Natural killer cell (primary cell): ENCODE measurements around the gene TNIK. TPM values are rescaled to one million over a fixed set of nuclear protein-coding genes. Genes with fewer than 3 reads are reported as not detected.
A peak's percentile ranks its signal among the peaks of the same experiment; 100 is the strongest.

ENCODE experiments used
- ATAC-seq, 3 donors: fragments of 150-1000 bp in 2 of 3; fragments of 200-7000 bp in 1 of 3; cut with Tn5 transposase; 1 replicate in 1 of 3; 2 replicates in 2 of 3; pipeline ENCODE4 v1.10.0; 2021; ENCODE audit warnings: mild to moderate bottlenecking in 2 of 3, moderate library complexity in 2 of 3
- DNase-seq, 2 donors: peaks; one replicate each; pipeline versions ENCODE4 v3.0.0 to v3.0.0-alpha.2; 2013 to 2021; ENCODE audit warnings: mixed read lengths in 1 of 2
- H3K27ac ChIP-seq: one replicate; pipeline ENCODE4 v1.5.1; 2013; ENCODE audit warnings: mild to moderate bottlenecking, low read length
- H3K27me3 ChIP-seq: one replicate; pipeline ENCODE4 v1.6.1; 2013; ENCODE audit warnings: low read length; ENCODE audit not compliant: control insufficient read depth, insufficient read depth
- H3K36me3 ChIP-seq: one replicate; pipeline ENCODE4 v1.6.1; 2013; ENCODE audit warnings: low read length; ENCODE audit not compliant: control insufficient read depth, insufficient read depth
- H3K4me1 ChIP-seq: one replicate; pipeline ENCODE4 v1.6.1; 2013; ENCODE audit warnings: low read length; ENCODE audit not compliant: control insufficient read depth, insufficient read depth
- H3K4me3 ChIP-seq: one replicate; pipeline ENCODE4 v1.5.1; 2013; ENCODE audit warnings: low read length
- H3K9me3 ChIP-seq: one replicate; pipeline ENCODE4 v1.6.1; 2013; ENCODE audit warnings: low read length; ENCODE audit not compliant: control insufficient read depth, insufficient read depth
- H3K27ac Mint-ChIP-seq, 2 donors: one replicate each; pipeline ENCODE4 v1.8.0; 2022; ENCODE audit warnings: mild to moderate bottlenecking in 2 of 2, mixed read lengths in 2 of 2, moderate library complexity in 1 of 2
- H3K27me3 Mint-ChIP-seq, 2 donors: one replicate each; pipeline ENCODE4 v1.8.0; 2022; ENCODE audit warnings: low read depth in 2 of 2, mixed read lengths in 2 of 2
- H3K36me3 Mint-ChIP-seq: one replicate; pipeline ENCODE4 v1.8.0; 2022; ENCODE audit warnings: mixed read lengths
- H3K4me1 Mint-ChIP-seq, 2 donors: one replicate each; pipeline ENCODE4 v1.8.0; 2022; ENCODE audit warnings: mixed read lengths in 2 of 2
- H3K4me3 Mint-ChIP-seq: one replicate; pipeline ENCODE4 v1.8.0; 2022; ENCODE audit warnings: mild to moderate bottlenecking, moderate library complexity, mixed read lengths
- H3K9me3 Mint-ChIP-seq, 2 donors: one replicate each; pipeline ENCODE4 v1.8.0; 2022; ENCODE audit warnings: mixed read lengths in 2 of 2
- CTCF ChIP-seq: fragments of 200-600 bp; IDR thresholded peaks from one replicate; pipeline ENCODE4 v1.8.0; 2022; ENCODE audit warnings: antibody characterized with exemption
- WGBS: methylation state at CpG from one replicate; pipeline ENCODE4 v1.1.7; 2013; ENCODE audit warnings: missing lambda C conversion rate; ENCODE audit not compliant: insufficient coverage; 5-methylcytosine and 5-hydroxymethylcytosine counted together
- intact Hi-C: fragments of 100-400 bp; cut with micrococcal nuclease; formaldehyde crosslinking; loops from one replicate; pipeline ENCODE4 v1.14.2; 2022
- total RNA-seq, 4 donors: library from RNA; stranded (reverse); fragments of 120-200 nt in 1 of 4; gene quantifications; one replicate each; pipeline versions ENCODE4 v1.2.3 to v1.2.4, GENCODE V29; 2013 to 2022

TNIK gene
- total RNA-seq, 3 donors from 2014 or later (not counting 1 experiment from before 2014, with no cell fraction given): 93.7 to 122 (median 119) TPM

DNA sequence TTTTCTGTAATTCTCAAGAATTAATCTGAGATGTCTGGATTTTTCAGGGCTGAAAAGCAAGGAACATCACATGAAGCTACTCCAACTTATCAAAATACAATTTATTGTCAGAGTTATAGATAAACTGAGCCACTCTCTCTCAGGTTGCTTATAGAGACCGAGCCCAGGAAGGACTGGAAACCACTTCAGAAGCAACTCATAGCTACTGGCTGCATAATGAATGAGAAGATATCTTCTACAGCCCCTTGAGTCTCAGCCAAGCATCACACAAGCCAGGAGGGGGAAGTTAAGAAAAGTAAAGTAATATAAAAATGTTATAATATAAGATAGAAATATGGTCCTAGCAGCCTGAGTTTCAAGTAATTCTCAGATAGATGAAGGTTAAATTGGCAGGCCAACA lies 186.0 kb downstream of the TNIK start:
- no peak overlapping the region for H3K4me3 Mint-ChIP-seq
- H3K4me1 Mint-ChIP-seq: peaks cover 66 to 73% of the 10 kb centered on the region in 2 donors
- H3K9me3 Mint-ChIP-seq: no peaks in the 10 kb centered on the region
- Histone ChIP-seq H3K36me3 (no peaks in the 10 kb centered on the region), H3K27ac (no peak overlapping the region), H3K4me1 (no peaks in the 10 kb centered on the region), H3K27me3 (no peaks in the 10 kb centered on the region), H3K4me3 (no peak overlapping the region), H3K9me3 (no peaks in the 10 kb centered on the region)
- ATAC-seq (no peak), DNase-seq (peak in 1 of 2 donors; percentile 48)
- no peaks in the 10 kb centered on the region for H3K36me3 Mint-ChIP-seq
- intact Hi-C loops: no loop called here
- H3K27ac Mint-ChIP-seq: peak overlapping the region in 1 of 2 donors; percentile 9
- 50% methylated on average over 1 of the region's 1 CpG for WGBS
- no peaks in the 10 kb centered on the region for H3K27me3 Mint-ChIP-seq
- TF ChIP-seq CTCF: no peak

GRCh38 chr3:171270541-171270940 lies 189.7 kb downstream of the TNIK start:
- ATAC-seq (peak in 1 of 3 donors; percentile 30), DNase-seq (no peak)
- Histone ChIP-seq H3K4me3 (no peak overlapping the region), H3K27me3 (no peaks in the 10 kb centered on the region), H3K9me3 (no peaks in the 10 kb centered on the region), H3K4me1 (peaks cover 6% of the 10 kb centered on the region), H3K36me3 (no peaks in the 10 kb centered on the region), H3K27ac (no peak overlapping the region)
- H3K36me3 Mint-ChIP-seq: no peaks in the 10 kb centered on the region
- 14% methylated on average over 2 of the region's 2 CpGs for WGBS
- H3K27ac Mint-ChIP-seq: peak overlapping the region; percentile 36 to 68
- no peak for TF ChIP-seq CTCF
- peaks cover 76 to 88% of the 10 kb centered on the region in 2 donors for H3K4me1 Mint-ChIP-seq
- intact Hi-C loops: no loop called here
- H3K9me3 Mint-ChIP-seq: no peaks in the 10 kb centered on the region
- H3K27me3 Mint-ChIP-seq: no peaks in the 10 kb centered on the region
- peak overlapping the region; percentile 54 for H3K4me3 Mint-ChIP-seq

GRCh38 chr3:171269542-171269941 lies 190.7 kb downstream of the TNIK start:
- no peak for TF ChIP-seq CTCF
- no peaks in the 10 kb centered on the region for H3K27me3 Mint-ChIP-seq
- Histone ChIP-seq H3K4me3 (no peak overlapping the region), H3K36me3 (no peaks in the 10 kb centered on the region), H3K27me3 (no peaks in the 10 kb centered on the region), H3K27ac (no peak overlapping the region), H3K9me3 (no peaks in the 10 kb centered on the region), H3K4me1 (peaks cover 6% of the 10 kb centered on the region)
- H3K4me3 Mint-ChIP-seq: peak overlapping the region; percentile 2
- no peaks in the 10 kb centered on the region for H3K36me3 Mint-ChIP-seq
- intact Hi-C loops: no loop called here
- ATAC-seq (peak; percentile 73 to 79 (median 75)), DNase-seq (peak in 1 of 2 donors; percentile 47)
- H3K27ac Mint-ChIP-seq: peak overlapping the region; percentile 19 to 68
- H3K4me1 Mint-ChIP-seq: peaks cover 77 to 86% of the 10 kb centered on the region in 2 donors
- H3K9me3 Mint-ChIP-seq: no peaks in the 10 kb centered on the region

DNA sequence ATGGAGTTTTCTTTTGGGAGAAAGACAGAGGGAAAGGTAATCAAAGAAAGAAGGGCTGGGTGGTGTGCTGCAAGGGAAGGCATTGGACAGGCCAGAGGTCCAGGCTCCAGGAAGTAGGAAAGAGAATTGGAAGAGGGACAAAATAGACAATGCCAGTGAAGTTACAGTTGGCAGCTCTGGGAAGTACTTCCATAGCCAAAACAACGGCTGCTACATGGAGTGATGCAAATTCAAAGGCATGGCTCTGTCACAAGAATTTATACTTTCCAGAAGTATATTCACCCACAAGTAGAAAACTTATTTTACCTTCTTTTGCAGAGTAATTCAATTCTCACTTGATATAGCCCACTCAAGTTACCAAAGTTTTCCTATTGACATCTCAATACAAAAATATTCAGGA lies 191.5 kb downstream of the TNIK start:
- DNase-seq (no peak), ATAC-seq (no peak)
- H3K9me3 Mint-ChIP-seq: no peaks in the 10 kb centered on the region
- no peak overlapping the region for H3K4me3 ChIP-seq
- no peaks in the 10 kb centered on the region for H3K36me3 ChIP-seq
- intact Hi-C loops: no loop called here
- peaks cover 6% of the 10 kb centered on the region for H3K4me1 ChIP-seq
- no peak overlapping the region for H3K27ac ChIP-seq
- TF ChIP-seq CTCF: no peak
- H3K4me1 Mint-ChIP-seq: peaks cover 79 to 80% of the 10 kb centered on the region in 2 donors
- WGBS: 93% methylated on average over 1 of the region's 1 CpG
- H3K4me3 Mint-ChIP-seq: no peak overlapping the region
- H3K27ac Mint-ChIP-seq: peak overlapping the region; percentile 3 to 77
- no peaks in the 10 kb centered on the region for H3K36me3 Mint-ChIP-seq
- H3K27me3 Mint-ChIP-seq: no peaks in the 10 kb centered on the region
- no peaks in the 10 kb centered on the region for H3K9me3 ChIP-seq
- H3K27me3 ChIP-seq: no peaks in the 10 kb centered on the region
